Measurements from ENCODE around the gene KRTAP19-3. TPM values are rescaled to one million over a fixed set of nuclear protein-coding genes. Genes with fewer than 3 reads are reported as not detected.
"Not testable (repeated sequence)": the region's sequence is repeated elsewhere in the genome, so short reads cannot be mapped to it uniquely, and the experiment has no call there.

The KRTAP19-3 gene
- not detected for total RNA-seq

- DNase-seq = no peak
Measured at GRCh38 chr21:30491963-30492428, at the start of gene KRTAP19-3. Gene KRTAP19-3, minus strand, starts transcription at chr21:30492013. Its CDS starts 56 bp downstream, at chr21:30491957.

GRCh38 chr21:30518876-30519275, 27.1 kb upstream of the KRTAP19-3 start:
- no peak for DNase-seq

- DNase-seq = no peak
Measured at GRCh38 chr21:30515681-30516080, 23.9 kb upstream of the KRTAP19-3 start.

- DNase-seq = not testable (repeated sequence)
Measured at GRCh38 chr21:30505621-30506205, 13.9 kb upstream of the KRTAP19-3 start.

GRCh38 chr21:30502041-30502440, 10.2 kb upstream of the KRTAP19-3 start, which contains the start of gene KRTAP19-5:
Gene KRTAP19-5, minus strand, starts transcription at chr21:30502141. Its CDS starts 51 bp downstream, at chr21:30502090.
- no peak for DNase-seq

GRCh38 chr21:30497065-30497464, 5.3 kb upstream of the KRTAP19-3 start, which contains the start of gene KRTAP19-4:
Gene KRTAP19-4, minus strand, starts transcription at chr21:30497165. Its CDS starts 55 bp downstream, at chr21:30497110.
- DNase-seq = no peak

GRCh38 chr21:30487336-30487735, 4.5 kb downstream of the KRTAP19-3 start, which contains the start of gene KRTAP19-2:
Gene KRTAP19-2, minus strand, starts transcription at chr21:30487436. Its CDS starts 88 bp downstream, at chr21:30487348.
- DNase-seq = no peak

GRCh38 chr21:30486180-30486579, 5.6 kb downstream of the KRTAP19-3 start:
- DNase-seq = no peak

GRCh38 chr21:30482130-30482529, 9.7 kb downstream of the KRTAP19-3 start:
- no peak for DNase-seq

GRCh38 chr21:30480145-30480544, 11.7 kb downstream of the KRTAP19-3 start, which contains the start of gene KRTAP19-1:
Gene KRTAP19-1, minus strand, starts transcription at chr21:30480367. Its CDS starts 50 bp downstream, at chr21:30480317.
- DNase-seq = no peak

- no peak for DNase-seq
Measured at GRCh38 chr21:30479259-30479658, 12.6 kb downstream of the KRTAP19-3 start.

GRCh38 chr21:30478004-30478403, 13.8 kb downstream of the KRTAP19-3 start:
- no peak for DNase-seq

GRCh38 chr21:30468900-30469714, 22.7 kb downstream of the KRTAP19-3 start:
- DNase-seq = no peak

GRCh38 chr21:30463713-30464112, 28.1 kb downstream of the KRTAP19-3 start:
- no peak for DNase-seq

- no peak for DNase-seq
Measured at GRCh38 chr21:30448514-30448913, 43.3 kb downstream of the KRTAP19-3 start.

- no peak for DNase-seq
Measured at GRCh38 chr21:30447056-30447455, 44.8 kb downstream of the KRTAP19-3 start.

- no peak for DNase-seq
Measured at GRCh38 chr21:30444204-30444603, 47.6 kb downstream of the KRTAP19-3 start.

- DNase-seq = no peak
Measured at GRCh38 chr21:30443226-30443625, 48.6 kb downstream of the KRTAP19-3 start.
